ENCODE data around the gene MFSD6. TPM values are rescaled to one million over a fixed set of nuclear protein-coding genes. Genes with fewer than 3 reads are reported as not detected.
A peak's percentile ranks its signal among the peaks of the same experiment; 100 is the strongest.

MFSD6 gene
- total and polyA plus RNA-seq, 5 donors from 2014 or later, result 24.0 to 67.1 (median 29.2) TPM

DNA sequence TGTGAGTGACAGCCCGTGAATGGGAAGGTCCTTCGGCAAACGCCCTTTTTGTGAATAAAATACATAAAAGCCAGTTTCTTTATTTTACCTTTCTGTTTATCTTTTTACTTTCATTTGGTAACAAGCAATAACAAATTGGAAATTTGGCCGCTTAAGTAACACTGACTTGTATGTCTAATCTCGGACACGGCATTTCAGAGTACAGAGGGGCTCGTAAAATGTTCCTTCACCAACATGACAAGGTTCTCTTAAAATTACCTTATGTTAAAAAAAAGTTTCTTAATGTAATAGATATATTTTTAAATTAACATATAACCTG is 126.9 kb downstream of the MFSD6 start:
- no peaks in the 10 kb centered on the region for H3K27me3 Mint-ChIP-seq
- Histone ChIP-seq H3K4me1 (ENCODE audit: control insufficient read depth, insufficient read depth, low read length, poor library complexity, severe bottlenecking) (peaks cover 53% of the 10 kb centered on the region), H3K4me3 (ENCODE audit: low read depth, low read length) (peak overlapping the region; percentile 86), H3K27ac (ENCODE audit: insufficient read depth, low read length, poor library complexity, severe bottlenecking) (peak overlapping the region; percentile 96), H3K9me3 (ENCODE audit: control insufficient read depth in 2 of 2, low read length in 2 of 2) (peaks cover 6 to 20% of the 10 kb centered on the region in 2 experiments), H3K27me3 (ENCODE audit: control insufficient read depth, insufficient read depth, low read length) (no peaks in the 10 kb centered on the region), H3K36me3 (ENCODE audit: control insufficient read depth, insufficient read depth, low read length) (no peaks in the 10 kb centered on the region)
- ATAC-seq (ENCODE audit: low read depth in 2 of 2) (no peak), DNase-seq (no peak)
- H3K9me3 Mint-ChIP-seq, result peaks cover 0 to 26% (median 12%) of the 10 kb centered on the region in 7 donors
- H3K36me3 Mint-ChIP-seq, result peaks cover 4% of the 10 kb centered on the region
- peak overlapping the region; percentile 94 to 100 (median 96) for H3K4me3 Mint-ChIP-seq
- peaks cover 15 to 57% (median 32%) of the 10 kb centered on the region in 4 donors for H3K4me1 Mint-ChIP-seq
- peak overlapping the region; percentile 97 to 99 (median 97) for H3K27ac Mint-ChIP-seq

GRCh38 chr2:190535586-190535985 is 127.4 kb downstream of the MFSD6 start:
- H3K27ac Mint-ChIP-seq, result peak overlapping the region in 2 of 3 donors; percentile 60 to 99
- H3K4me1 Mint-ChIP-seq, result peaks cover 10 to 52% (median 28%) of the 10 kb centered on the region in 4 donors
- peak overlapping the region; percentile 63 to 100 (median 94) for H3K4me3 Mint-ChIP-seq
- DNase-seq (no peak), ATAC-seq (ENCODE audit: low read depth in 2 of 2) (no peak)
- peak overlapping the region; percentile 96 for H3K27ac ChIP-seq (ENCODE audit: insufficient read depth, low read length, poor library complexity, severe bottlenecking)
- no peaks in the 10 kb centered on the region for H3K27me3 Mint-ChIP-seq
- peaks cover 10 to 25% of the 10 kb centered on the region in 2 experiments for H3K9me3 ChIP-seq (ENCODE audit: control insufficient read depth in 2 of 2, low read length in 2 of 2)
- H3K4me3 ChIP-seq (ENCODE audit: low read depth, low read length), result peak overlapping the region; percentile 86
- H3K36me3 ChIP-seq (ENCODE audit: control insufficient read depth, insufficient read depth, low read length), result no peaks in the 10 kb centered on the region
- H3K27me3 ChIP-seq (ENCODE audit: control insufficient read depth, insufficient read depth, low read length), result no peaks in the 10 kb centered on the region
- peaks cover 0 to 30% (median 14%) of the 10 kb centered on the region in 7 donors for H3K9me3 Mint-ChIP-seq
- peaks cover 6% of the 10 kb centered on the region for H3K36me3 Mint-ChIP-seq
- H3K4me1 ChIP-seq (ENCODE audit: control insufficient read depth, insufficient read depth, low read length, poor library complexity, severe bottlenecking), result peaks cover 48% of the 10 kb centered on the region

- H3K36me3 ChIP-seq (ENCODE audit: control insufficient read depth, insufficient read depth, low read length), result no peaks in the 10 kb centered on the region
- no peaks in the 10 kb centered on the region for H3K27me3 ChIP-seq (ENCODE audit: control insufficient read depth, insufficient read depth, low read length)
- ATAC-seq (ENCODE audit: low read depth in 2 of 2) (no peak), DNase-seq (peak in 1 of 3 donors; percentile 37)
- H3K4me1 ChIP-seq (ENCODE audit: control insufficient read depth, insufficient read depth, low read length, poor library complexity, severe bottlenecking), result peaks cover 30% of the 10 kb centered on the region
- peak overlapping the region; percentile 26 for H3K27ac ChIP-seq (ENCODE audit: insufficient read depth, low read length, poor library complexity, severe bottlenecking)
- no peak overlapping the region for H3K4me3 ChIP-seq (ENCODE audit: low read depth, low read length)
- peaks cover 21 to 37% of the 10 kb centered on the region in 2 experiments for H3K9me3 ChIP-seq (ENCODE audit: control insufficient read depth in 2 of 2, low read length in 2 of 2)
- Mint-ChIP-seq H3K27me3 (no peaks in the 10 kb centered on the region), H3K9me3 (peaks cover 0 to 47% (median 20%) of the 10 kb centered on the region in 7 donors), H3K4me3 (peak overlapping the region in 1 of 4 donors; percentile 100), H3K4me1 (peaks cover 0 to 32% (median 14%) of the 10 kb centered on the region in 4 donors), H3K27ac (peak overlapping the region in 1 of 3 donors; percentile 28), H3K36me3 (peaks cover 18% of the 10 kb centered on the region)
Observed at GRCh38 chr2:190537765-190538164, 129.6 kb downstream of the MFSD6 start.

GRCh38 chr2:190538201-190538600 is 130.0 kb downstream of the MFSD6 start:
- H3K4me3 ChIP-seq (ENCODE audit: low read depth, low read length), result no peak overlapping the region
- Mint-ChIP-seq H3K9me3 (peaks cover 0 to 47% (median 23%) of the 10 kb centered on the region in 7 donors), H3K27me3 (no peaks in the 10 kb centered on the region), H3K27ac (no peak overlapping the region), H3K36me3 (peaks cover 18% of the 10 kb centered on the region), H3K4me3 (peak overlapping the region in 2 of 4 donors; percentile 17 to 100), H3K4me1 (peaks cover 0 to 28% (median 12%) of the 10 kb centered on the region in 4 donors)
- H3K27me3 ChIP-seq (ENCODE audit: control insufficient read depth, insufficient read depth, low read length), result no peaks in the 10 kb centered on the region
- H3K4me1 ChIP-seq (ENCODE audit: control insufficient read depth, insufficient read depth, low read length, poor library complexity, severe bottlenecking), result peaks cover 26% of the 10 kb centered on the region
- H3K36me3 ChIP-seq (ENCODE audit: control insufficient read depth, insufficient read depth, low read length), result no peaks in the 10 kb centered on the region
- H3K9me3 ChIP-seq (ENCODE audit: control insufficient read depth in 2 of 2, low read length in 2 of 2), result peaks cover 21 to 37% of the 10 kb centered on the region in 2 experiments
- peak overlapping the region; percentile 26 for H3K27ac ChIP-seq (ENCODE audit: insufficient read depth, low read length, poor library complexity, severe bottlenecking)
- ATAC-seq (ENCODE audit: low read depth in 2 of 2) (no peak), DNase-seq (no peak)

DNA sequence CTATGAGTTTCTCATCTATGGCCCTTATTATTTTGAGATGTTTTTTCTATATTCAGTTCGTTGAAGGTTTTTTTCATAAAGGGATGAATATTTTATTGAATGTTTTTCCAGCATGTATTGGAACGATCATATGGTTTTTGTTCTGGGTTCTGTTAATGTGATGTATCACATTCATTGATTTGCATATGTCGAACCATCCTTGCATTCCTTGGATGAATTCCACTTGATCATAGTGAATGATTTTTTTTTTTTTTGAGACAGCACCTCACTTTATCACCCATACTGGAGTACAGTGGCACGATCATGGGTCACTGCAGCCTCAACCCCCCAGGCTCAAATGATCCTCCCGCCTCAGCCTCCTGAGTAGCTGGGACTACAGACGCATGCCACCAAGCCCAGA is 131.9 kb downstream of the MFSD6 start:
- Histone ChIP-seq H3K4me1 (ENCODE audit: control insufficient read depth, insufficient read depth, low read length, poor library complexity, severe bottlenecking) (peaks cover 12% of the 10 kb centered on the region), H3K27me3 (ENCODE audit: control insufficient read depth, insufficient read depth, low read length) (no peaks in the 10 kb centered on the region), H3K4me3 (ENCODE audit: low read depth, low read length) (no peak overlapping the region), H3K27ac (ENCODE audit: insufficient read depth, low read length, poor library complexity, severe bottlenecking) (no peak overlapping the region), H3K36me3 (ENCODE audit: control insufficient read depth, insufficient read depth, low read length) (no peaks in the 10 kb centered on the region), H3K9me3 (ENCODE audit: control insufficient read depth in 2 of 2, low read length in 2 of 2) (peaks cover 21 to 37% of the 10 kb centered on the region in 2 experiments)
- Mint-ChIP-seq H3K4me1 (peaks cover 0 to 15% (median 6%) of the 10 kb centered on the region in 4 donors), H3K9me3 (peaks cover 0 to 47% (median 23%) of the 10 kb centered on the region in 7 donors), H3K36me3 (peaks cover 18% of the 10 kb centered on the region), H3K27me3 (no peaks in the 10 kb centered on the region), H3K4me3 (no peak overlapping the region), H3K27ac (no peak overlapping the region)
- DNase-seq (peak in 1 of 3 donors; percentile 38), ATAC-seq (ENCODE audit: low read depth in 2 of 2) (no peak)

GRCh38 chr2:190545093-190545492 is 136.9 kb downstream of the MFSD6 start:
- Mint-ChIP-seq H3K27ac (no peak overlapping the region), H3K27me3 (no peaks in the 10 kb centered on the region), H3K4me1 (peaks cover 0 to 2% (median 0%) of the 10 kb centered on the region in 4 donors), H3K4me3 (no peak overlapping the region), H3K9me3 (peaks cover 0 to 20% (median 10%) of the 10 kb centered on the region in 7 donors), H3K36me3 (peaks cover 13% of the 10 kb centered on the region)
- H3K27ac ChIP-seq (ENCODE audit: insufficient read depth, low read length, poor library complexity, severe bottlenecking), result no peak overlapping the region
- no peaks in the 10 kb centered on the region for H3K36me3 ChIP-seq (ENCODE audit: control insufficient read depth, insufficient read depth, low read length)
- peaks cover 15 to 17% of the 10 kb centered on the region in 2 experiments for H3K9me3 ChIP-seq (ENCODE audit: control insufficient read depth in 2 of 2, low read length in 2 of 2)
- H3K27me3 ChIP-seq (ENCODE audit: control insufficient read depth, insufficient read depth, low read length), result no peaks in the 10 kb centered on the region
- no peaks in the 10 kb centered on the region for H3K4me1 ChIP-seq (ENCODE audit: control insufficient read depth, insufficient read depth, low read length, poor library complexity, severe bottlenecking)
- H3K4me3 ChIP-seq (ENCODE audit: low read depth, low read length), result no peak overlapping the region
- ATAC-seq (ENCODE audit: low read depth in 2 of 2) (no peak), DNase-seq (no peak)

DNA sequence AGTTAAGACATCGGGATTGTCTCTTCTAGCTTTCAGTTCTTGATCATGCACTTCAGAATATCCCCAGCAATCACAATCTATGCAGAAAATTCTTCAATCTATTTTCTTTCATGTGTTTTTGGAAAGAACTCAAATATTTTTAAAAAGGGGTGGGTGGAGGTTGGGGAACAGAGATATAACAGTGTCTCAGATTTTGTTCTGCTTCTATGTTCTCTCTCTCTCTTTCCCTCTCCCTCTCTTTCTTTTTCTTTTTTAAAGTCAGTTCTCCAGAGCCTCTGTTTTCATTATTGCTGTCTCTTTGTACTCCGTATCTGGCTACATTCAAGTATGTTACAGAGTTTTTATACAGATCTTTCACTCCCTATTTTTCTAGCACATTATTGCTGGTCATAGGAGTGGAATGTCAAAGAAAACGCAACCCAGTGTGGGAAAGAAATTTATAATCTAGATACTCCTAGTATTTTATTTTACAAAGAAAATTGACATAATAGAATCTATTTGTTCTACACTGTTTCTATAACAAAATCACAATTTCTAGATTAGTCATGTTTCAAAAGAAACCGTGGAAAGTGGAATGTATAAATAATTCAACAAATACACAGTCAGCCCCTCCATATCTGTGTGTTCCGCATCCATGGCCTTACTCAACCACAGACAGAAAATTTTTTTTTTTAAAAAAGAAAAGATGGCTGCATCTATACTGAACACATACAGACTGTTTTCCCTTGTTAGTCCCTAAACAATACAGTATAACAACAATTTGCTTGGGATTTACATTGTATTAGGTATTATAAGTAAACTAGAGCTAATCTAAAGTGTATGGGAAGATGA is 137.6 kb downstream of the MFSD6 start:
- Histone ChIP-seq H3K9me3 (ENCODE audit: control insufficient read depth in 2 of 2, low read length in 2 of 2) (peaks cover 9 to 10% of the 10 kb centered on the region in 2 experiments), H3K27ac (ENCODE audit: insufficient read depth, low read length, poor library complexity, severe bottlenecking) (no peak overlapping the region), H3K27me3 (ENCODE audit: control insufficient read depth, insufficient read depth, low read length) (no peaks in the 10 kb centered on the region), H3K4me3 (ENCODE audit: low read depth, low read length) (no peak overlapping the region), H3K36me3 (ENCODE audit: control insufficient read depth, insufficient read depth, low read length) (no peaks in the 10 kb centered on the region), H3K4me1 (ENCODE audit: control insufficient read depth, insufficient read depth, low read length, poor library complexity, severe bottlenecking) (no peaks in the 10 kb centered on the region)
- Mint-ChIP-seq H3K9me3 (peaks cover 0 to 15% (median 8%) of the 10 kb centered on the region in 7 donors), H3K27me3 (no peaks in the 10 kb centered on the region), H3K27ac (no peak overlapping the region), H3K4me3 (no peak overlapping the region), H3K36me3 (peaks cover 10% of the 10 kb centered on the region), H3K4me1 (peaks cover 0 to 2% (median 0%) of the 10 kb centered on the region in 4 donors)
- DNase-seq, result no peak
- no peak for ATAC-seq (ENCODE audit: low read depth in 2 of 2)

All from CD4-positive, CD25-positive, alpha-beta regulatory T cell (primary cell).